Right hindlimb (tissue), 1 donor: ENCODE measurements around the gene CEP72.

Experiments
- DNase-seq: peaks from one replicate; pipeline ENCODE4 v3.0.0-alpha.2; 2018

CEP72 gene

GRCh38 chr5:640461-641330 lies 28.6 kb downstream of the CEP72 start:
- DNase-seq: no peak

- DNase-seq: no peak
Measured at GRCh38 chr5:641331-641765, 29.2 kb downstream of the CEP72 start.

GRCh38 chr5:642481-642880 lies 30.3 kb downstream of the CEP72 start:
- no peak for DNase-seq

GRCh38 chr5:643351-643801 lies 31.2 kb downstream of the CEP72 start:
- no peak for DNase-seq

- DNase-seq: no peak
Measured at GRCh38 chr5:643811-644271, 31.7 kb downstream of the CEP72 start.

GRCh38 chr5:644509-644908 lies 32.4 kb downstream of the CEP72 start:
- DNase-seq: no peak

GRCh38 chr5:644971-645370 lies 32.8 kb downstream of the CEP72 start:
- DNase-seq: no peak

- no peak for DNase-seq
Measured at GRCh38 chr5:645421-645820, 33.3 kb downstream of the CEP72 start.

- no peak for DNase-seq
Measured at GRCh38 chr5:646396-647201, 34.5 kb downstream of the CEP72 start.

- DNase-seq: no peak
Measured at GRCh38 chr5:647311-647710, 35.2 kb downstream of the CEP72 start.

- DNase-seq: no peak
Measured at GRCh38 chr5:647727-648126, 35.6 kb downstream of the CEP72 start.

- DNase-seq: no peak
Measured at GRCh38 chr5:651296-652022, 39.3 kb downstream of the CEP72 start.

GRCh38 chr5:652023-652515 lies 39.9 kb downstream of the CEP72 start:
- DNase-seq: no peak

- DNase-seq: no peak
Measured at GRCh38 chr5:652773-653350, 40.7 kb downstream of the CEP72 start.

GRCh38 chr5:654071-654778 lies 42.1 kb downstream of the CEP72 start:
- no peak for DNase-seq

- no peak for DNase-seq
Measured at GRCh38 chr5:655406-655805, 43.3 kb downstream of the CEP72 start.

GRCh38 chr5:657570-657969 lies 45.4 kb downstream of the CEP72 start:
- DNase-seq: no peak

- no peak for DNase-seq
Measured at GRCh38 chr5:658103-658502, 46.0 kb downstream of the CEP72 start.

- no peak for DNase-seq
Measured at GRCh38 chr5:659496-660263, 47.5 kb downstream of the CEP72 start.

GRCh38 chr5:660491-661030 lies 48.4 kb downstream of the CEP72 start:
- DNase-seq: no peak
